HG03521 (cell line): ENCODE data around the gene RAC2.
A peak's percentile ranks its signal among the peaks of the same experiment; 100 is the strongest.
"Not testable (repeated sequence)": the region's sequence is repeated elsewhere in the genome, so short reads cannot be mapped to it uniquely, and the experiment has no call there.

Experiments
- ATAC-seq: cut with Tn5 transposase; IDR thresholded peaks from one replicate; pipeline ENCODE4 v1.9.1; 2021; ENCODE audit warnings: mild to moderate bottlenecking, moderate library complexity; ENCODE audit not compliant: unreplicated experiment

The RAC2 gene

GRCh38 chr22:37206841-37207821 is 36.9 kb downstream of the RAC2 start:
- no peak for ATAC-seq

GRCh38 chr22:37206118-37206840 is 37.8 kb downstream of the RAC2 start:
- ATAC-seq, result no peak

- ATAC-seq, result no peak
These were observed 39.0 kb downstream of the RAC2 start for GRCh38 chr22:37205046-37205445.

DNA sequence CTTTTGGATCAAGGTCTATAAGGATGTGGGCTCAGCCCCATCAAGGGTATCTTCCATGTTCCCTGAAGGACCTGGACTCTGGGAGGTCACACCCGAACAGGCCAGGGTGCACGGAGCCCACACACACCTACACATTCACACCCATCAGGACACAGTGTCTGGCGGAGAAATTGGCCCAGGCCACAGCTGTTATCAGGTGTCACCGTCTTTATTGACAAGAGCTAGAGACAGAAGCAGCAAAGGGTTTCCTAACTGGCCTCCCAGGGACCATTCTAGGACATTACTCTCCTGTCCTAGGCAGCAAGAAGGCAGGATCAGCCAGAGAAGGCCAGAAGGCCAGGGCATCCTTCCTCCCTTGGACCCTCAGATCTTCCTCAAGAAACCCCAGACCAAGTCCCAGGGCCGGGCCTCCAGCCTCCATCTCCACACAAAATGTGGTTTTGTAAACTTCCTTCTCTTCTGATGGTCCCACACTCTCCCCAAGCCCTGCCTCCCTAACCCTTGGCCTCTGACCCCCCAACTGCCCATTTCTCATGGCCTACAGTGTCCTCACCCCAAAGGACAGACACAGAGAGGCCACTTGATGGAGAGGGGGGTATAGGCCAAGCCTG is 39.9 kb downstream of the RAC2 start:
- no peak for ATAC-seq

- no peak for ATAC-seq
These were observed 40.6 kb downstream of the RAC2 start for GRCh38 chr22:37203354-37204044.

GRCh38 chr22:37202716-37203115 is 41.4 kb downstream of the RAC2 start:
- no peak for ATAC-seq

DNA sequence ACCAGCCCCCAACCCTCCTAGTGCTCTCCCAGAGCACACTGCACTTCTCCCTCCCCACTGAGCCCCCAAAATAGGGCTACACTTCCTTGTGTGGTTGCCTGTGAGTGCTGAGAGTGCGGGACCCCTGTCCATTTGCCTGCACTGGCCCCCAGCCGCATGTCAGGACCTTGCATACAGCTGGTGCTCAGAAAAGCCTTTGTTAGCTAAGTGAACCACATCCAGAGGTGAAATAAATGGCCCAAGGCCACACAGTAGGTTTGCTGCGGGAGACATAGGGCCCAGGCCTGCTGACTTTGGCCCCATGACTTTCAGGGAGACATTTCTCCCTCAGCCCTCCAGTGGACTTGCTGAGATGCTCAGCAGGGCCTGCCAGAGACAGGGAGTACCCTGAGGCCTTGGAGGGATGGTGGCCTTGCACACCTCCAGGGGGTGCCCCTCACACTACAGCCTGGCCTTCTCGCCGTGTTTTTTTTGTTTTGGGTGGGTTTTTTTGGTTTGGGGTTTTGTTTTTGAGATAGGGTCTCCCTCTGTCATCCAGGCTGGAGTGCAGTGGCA is 42.0 kb downstream of the RAC2 start:
- ATAC-seq, result no peak

- not testable (repeated sequence) for ATAC-seq
These were observed 42.6 kb downstream of the RAC2 start for GRCh38 chr22:37201443-37201820.

DNA sequence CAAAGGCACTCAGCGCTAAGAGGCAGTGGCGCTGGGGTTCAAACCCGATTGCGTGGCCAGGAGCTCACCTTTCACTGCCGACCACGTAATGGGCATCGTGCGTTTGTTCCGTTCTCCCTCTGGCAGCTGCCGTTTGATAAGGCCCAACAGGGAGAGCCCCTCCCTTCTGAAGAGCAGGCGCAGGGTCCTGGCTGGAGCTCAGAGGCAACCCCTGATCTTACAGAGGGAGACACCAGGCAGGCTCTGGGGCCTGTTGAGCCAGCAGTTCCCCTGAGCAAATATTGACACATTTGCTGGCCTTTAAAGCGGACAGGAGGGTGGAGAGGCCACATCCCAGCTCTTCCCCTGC is 44.3 kb downstream of the RAC2 start:
- ATAC-seq, result no peak

- peak; percentile 93 for ATAC-seq
These were observed 44.8 kb downstream of the RAC2 start for GRCh38 chr22:37199103-37199759.

DNA sequence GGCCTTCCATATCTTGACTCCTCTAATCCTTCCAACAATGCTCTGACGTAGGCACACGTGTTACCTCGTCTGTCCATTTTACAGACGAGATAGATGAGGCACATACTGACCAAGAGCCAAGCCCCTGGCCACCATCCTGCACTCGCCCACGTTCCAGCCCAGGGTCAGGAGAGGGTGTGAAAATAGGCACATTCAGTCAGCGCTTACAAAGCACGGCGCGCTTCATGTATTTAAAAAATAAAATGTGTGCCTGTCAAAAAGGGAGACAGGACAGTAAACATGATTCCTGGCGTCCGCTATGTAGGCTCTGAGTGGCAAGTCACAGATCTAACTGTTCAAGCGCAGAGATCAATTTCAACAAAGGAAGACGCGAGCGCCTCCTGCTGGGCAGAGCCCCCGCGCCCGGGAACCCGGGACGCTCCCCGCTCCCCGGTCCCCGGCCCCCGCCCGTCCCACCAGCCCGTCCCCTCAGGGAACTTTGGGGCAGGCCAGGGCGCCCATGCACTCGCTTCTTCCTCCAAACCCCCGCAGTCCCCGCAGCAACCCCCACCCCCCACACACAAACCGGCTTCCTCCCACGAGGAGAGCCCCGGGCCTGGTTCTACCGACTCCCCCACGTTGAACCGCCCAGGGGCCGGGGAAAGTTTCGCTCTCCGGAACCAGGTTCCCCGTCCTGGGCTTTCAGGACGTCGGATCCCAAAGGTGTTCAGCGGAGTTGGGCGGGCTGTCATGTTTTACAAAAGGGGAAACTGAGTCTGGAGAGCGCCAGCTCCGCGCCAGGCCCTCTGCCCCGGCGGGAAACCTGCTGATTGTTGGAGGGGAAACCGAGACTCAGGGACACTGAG is 45.6 kb downstream of the RAC2 start:
- ATAC-seq, result no peak

DNA sequence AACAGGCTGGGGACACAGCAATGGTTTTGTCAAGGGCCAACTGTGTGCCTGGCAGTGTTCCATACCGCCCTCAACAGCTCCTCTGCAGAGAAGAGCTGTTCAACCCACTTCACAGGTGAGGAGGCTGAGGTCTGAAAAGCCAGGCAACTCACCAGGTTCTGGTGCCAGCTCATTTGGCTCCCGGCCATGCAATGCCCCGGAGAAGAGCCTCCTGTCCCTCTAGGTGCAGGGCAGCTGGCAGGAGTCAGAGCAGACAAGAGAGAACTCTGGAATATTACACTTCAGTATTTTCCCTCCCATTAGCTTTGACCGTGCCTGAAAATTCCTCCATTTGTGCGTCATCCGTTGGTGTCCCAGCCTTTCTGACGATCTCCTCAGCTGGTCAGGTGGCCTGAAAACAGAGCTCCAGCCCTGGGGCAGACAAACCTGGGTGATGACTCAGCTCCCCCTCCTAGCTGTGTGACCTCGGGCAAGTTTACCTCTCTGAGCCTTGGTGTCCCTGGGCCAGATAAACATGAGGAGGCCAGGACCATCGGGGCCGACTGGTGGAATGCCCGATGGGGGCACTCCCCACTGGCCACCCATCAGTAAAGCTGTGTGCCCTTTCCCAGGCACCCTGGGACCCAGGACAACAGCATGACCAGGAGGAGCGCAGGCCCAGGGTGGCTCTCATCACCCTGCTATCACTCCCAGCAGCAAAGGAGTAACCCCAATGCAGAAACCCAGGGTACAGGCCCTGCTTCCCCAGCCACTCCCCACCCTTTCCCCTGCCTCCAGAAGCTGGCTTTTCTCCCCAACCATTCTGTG is 46.4 kb downstream of the RAC2 start:
- no peak for ATAC-seq

DNA sequence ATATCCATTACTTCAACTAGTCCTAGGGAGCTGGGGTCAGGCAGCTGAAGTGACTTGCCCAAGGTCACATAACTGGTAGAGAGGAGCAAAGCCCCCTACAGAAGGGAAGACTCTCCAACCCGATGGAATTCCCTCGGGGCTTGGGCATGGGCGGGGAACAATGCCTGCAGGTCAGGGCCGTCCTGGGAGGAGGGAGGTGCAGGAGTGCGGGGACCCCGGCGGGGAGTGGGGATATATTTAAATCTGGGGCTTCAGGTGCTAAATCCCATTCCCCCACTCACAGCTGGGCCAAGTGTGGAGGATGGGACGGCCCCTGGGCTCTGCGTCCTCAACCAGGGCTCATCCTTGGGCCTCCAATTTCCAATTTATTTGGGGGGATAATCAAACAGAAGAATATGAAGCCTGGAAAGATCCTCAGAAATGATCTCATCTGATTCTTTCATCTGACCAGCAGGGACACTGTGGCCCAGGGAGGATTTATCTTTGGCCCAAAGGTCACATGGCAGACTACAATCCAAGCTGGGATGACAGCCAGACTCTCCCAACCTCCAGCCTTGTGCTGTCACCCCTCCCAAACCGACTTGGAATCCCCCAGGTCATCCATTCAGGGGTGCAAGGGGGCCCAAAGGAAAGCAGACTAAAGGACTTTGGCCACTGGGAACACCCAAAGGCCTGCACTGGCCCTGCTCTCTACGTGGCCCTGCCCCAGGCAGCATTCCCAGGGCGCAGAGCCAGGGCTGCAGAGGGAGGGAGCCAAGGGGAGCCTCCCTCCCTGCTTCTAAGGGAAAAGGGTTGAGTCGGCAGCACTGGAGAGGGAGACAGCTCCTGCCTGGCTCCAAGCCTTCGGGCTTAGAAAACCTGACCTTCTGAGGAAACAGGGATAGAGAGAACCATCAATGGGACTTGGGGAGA is 47.3 kb downstream of the RAC2 start:
- no peak for ATAC-seq

DNA sequence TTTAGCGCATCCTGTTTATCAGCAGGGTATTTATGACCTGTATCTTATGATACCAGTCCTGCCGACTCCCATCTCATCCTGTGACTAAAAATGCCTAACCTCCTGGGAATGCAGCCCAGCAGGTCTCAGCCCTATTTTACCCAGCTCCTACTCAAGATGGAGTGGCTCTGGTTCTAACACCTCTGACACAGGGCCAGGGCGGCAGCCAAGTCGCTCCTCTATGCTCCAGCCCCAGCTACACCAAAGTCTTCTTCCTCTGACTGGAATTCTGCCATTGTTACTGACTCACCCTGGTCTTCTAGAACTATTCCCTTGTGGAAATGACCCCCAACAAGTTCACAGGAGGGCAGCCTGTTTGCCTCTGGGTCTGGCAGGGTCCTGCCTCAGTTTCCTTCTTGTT is 48.1 kb downstream of the RAC2 start:
- no peak for ATAC-seq

- ATAC-seq, result no peak
These were observed 49.3 kb downstream of the RAC2 start for GRCh38 chr22:37194750-37195149.

DNA sequence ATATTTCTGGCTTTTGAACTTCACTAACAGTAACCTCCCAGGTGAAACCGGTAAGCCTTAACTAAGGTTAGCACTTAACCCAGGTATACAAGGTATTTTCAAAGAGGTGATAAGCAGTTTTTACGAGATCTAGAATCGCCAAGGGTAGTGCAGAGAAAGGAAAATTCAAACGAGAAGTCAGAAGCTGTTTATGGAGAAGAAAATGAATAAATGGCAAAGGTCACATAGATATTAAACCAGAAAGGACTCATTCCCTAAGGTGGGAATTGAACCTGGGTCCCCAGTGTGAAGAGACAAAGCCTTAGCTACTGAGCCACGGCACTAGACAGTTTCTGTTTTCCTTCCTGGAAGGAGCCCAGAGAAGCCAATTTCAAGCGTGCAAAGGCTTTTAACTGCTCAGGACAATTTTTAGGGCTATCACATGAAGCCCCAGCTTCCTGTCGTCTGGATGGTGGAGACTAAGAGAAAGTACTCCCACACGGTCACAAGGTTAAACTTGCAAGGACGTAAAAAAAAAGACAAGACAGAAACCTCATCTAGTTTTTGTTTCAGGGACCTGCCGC is 50.4 kb downstream of the RAC2 start:
- no peak for ATAC-seq

DNA sequence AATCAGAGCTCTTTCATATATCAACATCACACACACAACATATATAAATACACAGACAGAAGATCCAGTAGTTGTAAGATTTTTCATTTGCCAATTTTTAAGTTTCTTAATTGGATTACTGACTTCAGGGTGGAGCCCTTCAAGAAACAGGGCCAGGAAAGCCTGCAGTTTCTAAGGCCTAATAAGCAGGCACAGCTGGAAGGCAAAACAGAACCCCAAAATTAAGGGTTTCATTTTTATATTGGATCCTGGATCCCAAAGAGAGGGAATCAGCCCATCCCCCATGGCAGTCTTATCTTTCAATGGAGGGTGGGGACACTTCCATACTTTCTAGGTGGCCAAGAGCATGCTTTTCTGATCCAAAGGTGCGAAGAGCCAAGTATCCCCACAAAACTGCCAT is 51.3 kb downstream of the RAC2 start:
- no peak for ATAC-seq
